ENCODE results near the gene ZIC5.
A peak's percentile ranks its signal among the peaks of the same experiment; 100 is the strongest.

Gene ZIC5

DNA sequence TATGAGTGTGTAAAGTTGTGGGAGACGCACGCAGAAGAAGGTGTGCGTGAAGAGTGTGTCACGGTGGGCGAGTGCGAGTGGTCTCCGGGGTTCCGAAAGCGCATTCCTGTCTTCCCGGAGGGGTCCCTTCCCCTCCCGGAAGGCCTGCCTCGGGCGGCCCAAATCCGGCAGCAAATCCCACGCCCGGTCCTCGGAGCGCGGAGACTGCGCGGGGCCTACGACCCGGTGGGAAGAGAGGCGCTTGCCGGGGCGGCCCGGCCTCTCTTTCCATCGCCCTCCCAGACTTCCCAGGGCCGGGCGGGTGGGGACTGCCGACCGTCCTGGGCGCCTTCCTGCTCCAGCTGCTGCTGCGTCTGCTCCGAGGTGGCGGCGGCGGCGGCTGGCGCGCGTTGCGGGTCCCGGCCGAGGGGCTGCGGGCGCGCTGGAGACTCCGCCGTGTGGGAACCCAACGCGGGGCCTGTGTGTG lies 2.1 kb downstream of the ZIC5 start:
- Histone ChIP-seq H2BK5ac (ENCODE audit: low read length) (peak overlapping the region; percentile 99), H4K91ac (ENCODE audit: low read depth, low read length, poor library complexity) (no peak overlapping the region), H3K36me3 (replicated peaks in 1 of 2; ENCODE audit: control insufficient read depth in 2 of 2, insufficient read depth in 2 of 2, low read length in 2 of 2) (peaks cover 10 to 50% of the 10 kb centered on the region in 2 donors), H3K14ac (ENCODE audit: low read length) (peak overlapping the region; percentile 99), H3K4ac (ENCODE audit: low read length) (peak overlapping the region; percentile 99), H3K4me1 (ENCODE audit: control insufficient read depth in 2 of 2, insufficient read depth in 1 of 2, low read depth in 1 of 2, low read length in 2 of 2) (peaks cover 16 to 27% of the 10 kb centered on the region in 2 donors), H3K4me3 (ENCODE audit: low read length in 2 of 2) (peak overlapping the region; percentile 97 to 99), H3K9ac (ENCODE audit: low read depth, low read length, poor library complexity) (peak overlapping the region; percentile 100), H3K18ac (ENCODE audit: low read length) (peak overlapping the region; percentile 100), H3K23ac (ENCODE audit: low read depth, low read length, poor library complexity) (peak overlapping the region; percentile 97), H2BK15ac (ENCODE audit: low read length) (peak overlapping the region; percentile 99), H2AK5ac (ENCODE audit: low read depth, low read length) (peak overlapping the region; percentile 98), H3K4me2 (ENCODE audit: insufficient read depth, low read length, poor library complexity, severe bottlenecking) (peak overlapping the region; percentile 95), H3K79me1 (ENCODE audit: low read depth, low read length) (peaks cover 8% of the 10 kb centered on the region), H3K27ac (replicated peaks; ENCODE audit: low read length) (peak overlapping the region; percentile 81), H2AFZ (ENCODE audit: low read length) (no peak overlapping the region), H2BK120ac (ENCODE audit: low read depth, low read length) (peak overlapping the region; percentile 98), H3K27me3 (ENCODE audit: control insufficient read depth in 3 of 3, insufficient read depth in 3 of 3, low read depth in 1 of 3, low read length in 3 of 3) (peaks cover 0 to 10% (median 5%) of the 10 kb centered on the region in 3 experiments), H2BK12ac (ENCODE audit: low read length) (peak overlapping the region; percentile 92), H4K8ac (ENCODE audit: low read depth, low read length) (peak overlapping the region; percentile 95), H3K9me3 (replicated peaks in 1 of 2; ENCODE audit: control insufficient read depth in 2 of 2, insufficient read depth in 1 of 2, low read depth in 1 of 2, low read length in 2 of 2) (no peaks in the 10 kb centered on the region)
- WGBS, 2 donors (ENCODE audit: extremely low coverage in 2 of 2, insufficient read length in 2 of 2, insufficient replicate concordance in 1 of 2): no CpG with 5 or more reads among the region's 52 CpGs
- DNase-seq (ENCODE audit: low spot score): no peak

DNA sequence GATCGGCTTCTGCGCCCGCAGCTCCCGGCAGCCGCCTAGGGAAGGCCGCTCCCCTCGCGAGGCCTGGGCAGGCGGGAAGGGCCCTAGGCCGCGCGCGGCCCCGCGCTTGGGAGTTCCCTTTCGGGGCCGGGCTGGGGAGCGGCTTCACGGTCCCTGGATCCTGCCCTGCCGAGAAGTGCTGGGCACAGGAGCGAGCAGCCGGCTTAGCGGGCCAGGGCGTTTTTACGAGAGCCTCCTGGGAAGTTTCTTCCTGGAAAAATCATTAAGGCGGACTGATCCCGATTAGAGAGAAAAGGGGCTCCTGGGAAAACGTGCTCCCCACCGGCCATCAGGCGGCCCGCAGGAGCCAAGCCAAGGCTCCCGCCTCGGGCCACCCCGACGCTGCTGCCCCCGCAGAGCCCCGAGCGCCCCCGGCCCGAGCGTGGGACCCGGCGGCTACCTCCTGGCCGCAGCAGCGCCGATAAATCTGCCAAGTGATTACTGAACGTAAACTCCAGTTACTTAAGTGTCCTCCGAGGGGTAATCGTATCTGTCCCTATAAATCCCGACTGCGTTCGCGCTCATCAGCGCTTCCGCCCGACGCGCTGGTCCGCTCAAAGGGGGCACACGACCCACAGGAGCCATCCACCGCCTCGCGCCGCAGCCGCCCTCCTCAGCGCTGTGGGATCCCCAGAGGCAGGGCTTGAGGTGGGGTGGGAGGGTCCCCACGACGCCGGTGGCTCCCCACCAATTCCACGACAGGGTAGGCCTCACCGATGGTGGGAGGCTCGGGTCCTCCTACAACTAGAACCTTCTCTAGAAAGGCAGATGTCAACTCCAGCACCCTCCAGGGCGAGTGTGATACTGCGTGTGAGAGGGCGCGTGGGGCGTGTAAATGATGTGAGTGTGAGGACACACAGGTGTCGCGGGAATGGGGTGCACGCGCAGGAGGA lies 2.8 kb downstream of the ZIC5 start:
- WGBS, 2 donors (ENCODE audit: extremely low coverage in 2 of 2, insufficient read length in 2 of 2, insufficient replicate concordance in 1 of 2): no CpG with 5 or more reads among the region's 81 CpGs
- no peak for DNase-seq (ENCODE audit: low spot score)
- Histone ChIP-seq H4K91ac (ENCODE audit: low read depth, low read length, poor library complexity) (no peak overlapping the region), H3K9ac (ENCODE audit: low read depth, low read length, poor library complexity) (peak overlapping the region; percentile 100), H2AK5ac (ENCODE audit: low read depth, low read length) (peak overlapping the region; percentile 98), H4K8ac (ENCODE audit: low read depth, low read length) (peak overlapping the region; percentile 95), H2BK5ac (ENCODE audit: low read length) (peak overlapping the region; percentile 99), H3K27me3 (ENCODE audit: control insufficient read depth in 3 of 3, insufficient read depth in 3 of 3, low read depth in 1 of 3, low read length in 3 of 3) (peaks cover 0 to 10% (median 5%) of the 10 kb centered on the region in 3 experiments), H3K4me3 (ENCODE audit: low read length in 2 of 2) (peak overlapping the region; percentile 97 to 99), H3K23ac (ENCODE audit: low read depth, low read length, poor library complexity) (peak overlapping the region; percentile 97), H3K27ac (replicated peaks; ENCODE audit: low read length) (peak overlapping the region; percentile 48), H2BK120ac (ENCODE audit: low read depth, low read length) (peak overlapping the region; percentile 98), H3K36me3 (replicated peaks in 1 of 2; ENCODE audit: control insufficient read depth in 2 of 2, insufficient read depth in 2 of 2, low read length in 2 of 2) (peaks cover 10 to 57% of the 10 kb centered on the region in 2 donors), H3K4me1 (ENCODE audit: control insufficient read depth in 2 of 2, insufficient read depth in 1 of 2, low read depth in 1 of 2, low read length in 2 of 2) (peaks cover 14 to 34% of the 10 kb centered on the region in 2 donors), H2BK15ac (ENCODE audit: low read length) (peak overlapping the region; percentile 99), H3K18ac (ENCODE audit: low read length) (peak overlapping the region; percentile 100), H2BK12ac (ENCODE audit: low read length) (peak overlapping the region; percentile 92), H3K14ac (ENCODE audit: low read length) (peak overlapping the region; percentile 99), H3K4me2 (ENCODE audit: insufficient read depth, low read length, poor library complexity, severe bottlenecking) (peak overlapping the region; percentile 95), H3K79me1 (ENCODE audit: low read depth, low read length) (peaks cover 8% of the 10 kb centered on the region), H3K4ac (ENCODE audit: low read length) (peak overlapping the region; percentile 99), H3K9me3 (replicated peaks in 1 of 2; ENCODE audit: control insufficient read depth in 2 of 2, insufficient read depth in 1 of 2, low read depth in 1 of 2, low read length in 2 of 2) (no peaks in the 10 kb centered on the region), H2AFZ (ENCODE audit: low read length) (no peak overlapping the region)

- Histone ChIP-seq H3K18ac (ENCODE audit: low read length) (peak overlapping the region; percentile 100), H2BK5ac (ENCODE audit: low read length) (peak overlapping the region; percentile 99), H3K4me3 (ENCODE audit: low read length in 2 of 2) (peak overlapping the region; percentile 97 to 99), H3K4me2 (ENCODE audit: insufficient read depth, low read length, poor library complexity, severe bottlenecking) (peak overlapping the region; percentile 95), H3K36me3 (replicated peaks in 1 of 2; ENCODE audit: control insufficient read depth in 2 of 2, insufficient read depth in 2 of 2, low read length in 2 of 2) (peaks cover 10 to 65% of the 10 kb centered on the region in 2 donors), H2AK5ac (ENCODE audit: low read depth, low read length) (peak overlapping the region; percentile 98), H4K91ac (ENCODE audit: low read depth, low read length, poor library complexity) (peak overlapping the region; percentile 81), H3K9me3 (replicated peaks in 1 of 2; ENCODE audit: control insufficient read depth in 2 of 2, insufficient read depth in 1 of 2, low read depth in 1 of 2, low read length in 2 of 2) (no peaks in the 10 kb centered on the region), H3K4me1 (ENCODE audit: control insufficient read depth in 2 of 2, insufficient read depth in 1 of 2, low read depth in 1 of 2, low read length in 2 of 2) (peaks cover 14 to 37% of the 10 kb centered on the region in 2 donors), H3K27me3 (ENCODE audit: control insufficient read depth in 3 of 3, insufficient read depth in 3 of 3, low read depth in 1 of 3, low read length in 3 of 3) (peaks cover 0 to 9% (median 2%) of the 10 kb centered on the region in 3 experiments), H2BK120ac (ENCODE audit: low read depth, low read length) (peak overlapping the region; percentile 98), H3K27ac (replicated peaks; ENCODE audit: low read length) (peak overlapping the region; percentile 48), H2AFZ (ENCODE audit: low read length) (no peak overlapping the region), H3K14ac (ENCODE audit: low read length) (no peak overlapping the region), H4K8ac (ENCODE audit: low read depth, low read length) (no peak overlapping the region), H2BK15ac (ENCODE audit: low read length) (peak overlapping the region; percentile 50), H3K9ac (ENCODE audit: low read depth, low read length, poor library complexity) (peak overlapping the region; percentile 92), H3K4ac (ENCODE audit: low read length) (no peak overlapping the region), H3K79me1 (ENCODE audit: low read depth, low read length) (peaks cover 8% of the 10 kb centered on the region), H2BK12ac (ENCODE audit: low read length) (peak overlapping the region; percentile 33), H3K23ac (ENCODE audit: low read depth, low read length, poor library complexity) (no peak overlapping the region)
- no peak for DNase-seq (ENCODE audit: low spot score)
- no CpG with 5 or more reads among the region's 58 CpGs for WGBS, 2 donors (ENCODE audit: extremely low coverage in 2 of 2, insufficient read length in 2 of 2, insufficient replicate concordance in 1 of 2)
Measured at GRCh38 chr13:99967869-99968520, 3.6 kb downstream of the ZIC5 start.

Data from neuronal stem cell (in vitro differentiated cells).